A549 (cell line): ENCODE data around the gene DLG2. TPM values are rescaled to one million over a fixed set of nuclear protein-coding genes. Genes with fewer than 3 reads are reported as not detected.

ENCODE experiments used
- ATAC-seq, 2 experiments: fragments of 200-7000 bp in 1 of 2; fragments of >200 bp in 1 of 2; cut with Nextera tagmentation in 1 of 2; cut with Tn5 transposase in 1 of 2; 3 replicates each; pipeline versions ENCODE4 v1.8.0 to v1.9.1; 2018 to 2020; ENCODE audit warnings: mild to moderate bottlenecking in 1 of 2, moderate library complexity in 1 of 2
- CTCF ChIA-PET: fragments of 300-600 bp; sonication (Branson Sonifier 250); formaldehyde crosslinking; extraction: SDS; loops from one replicate; lab custom pipeline; 2021; ENCODE audit warnings: antibody characterized with exemption, inconsistent platforms; lab: Yijun Ruan, JAX
- POLR2A ChIA-PET: fragments of 350-600 bp; formaldehyde crosslinking; extraction: SDS; loops from one replicate; lab custom pipeline; 2021; ENCODE audit warnings: antibody characterized with exemption, inconsistent platforms; lab: Yijun Ruan, JAX
- DNase-seq, 2 experiments: peaks; one replicate each; pipeline versions ENCODE4 v3.0.0 to v3.0.0-alpha.2; 2011 to 2016; ENCODE audit warnings: low read depth in 1 of 2, low spot score in 1 of 2
- FAIRE-seq: peaks from 2 replicates; lab custom pipeline; 2011; peaks lifted over from hg19 to GRCh38; lab: Jason Lieb, UNC
- H3K27ac ChIP-seq, 2 experiments: fragments of >200 bp; sonication (Bioruptor Twin); formaldehyde crosslinking; 3 replicates each; pipeline ENCODE4 v1.5.1; 2016 to 2017
- H3K4me1 ChIP-seq: fragments of >200 bp; sonication (Bioruptor Twin); formaldehyde crosslinking; 3 replicates; pipeline ENCODE4 v1.6.1; 2016
- H3K4me2 ChIP-seq: fragments of >200 bp; sonication (Bioruptor Twin); formaldehyde crosslinking; 3 replicates; pipeline ENCODE4 v1.6.1; 2016
- H3K4me3 ChIP-seq: fragments of >200 bp; sonication (Bioruptor Twin); formaldehyde crosslinking; 3 replicates; pipeline ENCODE4 v1.5.1; 2016
- H3K9me3 ChIP-seq: fragments of >200 bp; sonication (Bioruptor Twin); formaldehyde crosslinking; 3 replicates; pipeline ENCODE4 v1.6.1; 2016
- BCL3 ChIP-seq: fragments of >200 bp; sonication (Bioruptor Twin); formaldehyde crosslinking; IDR thresholded peaks from 3 replicates; pipeline ENCODE4 v1.6.1; 2016
- CBX2 ChIP-seq: fragments of 200-600 bp; sonication (generic); IDR thresholded peaks from 2 replicates; pipeline ENCODE4 v1.6.1; 2016; ENCODE audit warnings: low read depth, mild to moderate bottlenecking, borderline replicate concordance
- CBX8 ChIP-seq: fragments of 200-600 bp; sonication (generic); IDR thresholded peaks from 2 replicates; pipeline ENCODE4 v1.6.1; 2016
- CEBPB ChIP-seq, 2 experiments: fragments of >200 bp in 1 of 2; sonication (Bioruptor Twin) in 1 of 2; formaldehyde crosslinking in 1 of 2; IDR thresholded peaks; 2 replicates each; pipeline ENCODE4 v1.6.1; 2012 to 2016
- CHD4 ChIP-seq: fragments of 200-600 bp; sonication (generic); IDR thresholded peaks from 2 replicates; pipeline ENCODE4 v1.6.1; 2016; ENCODE audit warnings: antibody characterized with exemption, mild to moderate bottlenecking, borderline replicate concordance
- ELK1 ChIP-seq: fragments of 150-350 bp; IDR thresholded peaks from 2 replicates; pipeline ENCODE4 v1.6.1; 2014; ENCODE audit warnings: low read depth, mild to moderate bottlenecking, low read length
- ESRRA ChIP-seq: fragments of 150-350 bp; IDR thresholded peaks from 2 replicates; pipeline ENCODE4 v1.6.1; 2014; ENCODE audit warnings: mild to moderate bottlenecking, low read length, borderline replicate concordance
- GATA3 ChIP-seq: IDR thresholded peaks from 2 replicates; pipeline ENCODE4 v1.6.1; 2012; ENCODE audit warnings: borderline replicate concordance
- HDAC2 ChIP-seq: fragments of 200-600 bp; sonication (generic); IDR thresholded peaks from 2 replicates; pipeline ENCODE4 v1.6.1; 2016
- HEYL ChIP-seq: fragments of 250-450 bp; sonication (Bioruptor Pico); IDR thresholded peaks from 2 replicates; pipeline ENCODE4 v1.8.0; 2021; ENCODE audit warnings: mild to moderate bottlenecking, moderate library complexity
- JUN ChIP-seq, 2 experiments: fragments of >200 bp; sonication (Bioruptor Twin); formaldehyde crosslinking; IDR thresholded peaks; 2 replicates in 1 of 2; 3 replicates in 1 of 2; pipeline ENCODE4 v1.6.1; 2016 to 2017
- JUNB ChIP-seq: fragments of >200 bp; sonication (Bioruptor Twin); formaldehyde crosslinking; IDR thresholded peaks from 2 replicates; pipeline ENCODE4 v1.6.1; 2016
- MAX ChIP-seq: IDR thresholded peaks from 2 replicates; pipeline ENCODE4 v1.6.1; 2012
- MYC ChIP-seq: IDR thresholded peaks from 2 replicates; pipeline ENCODE4 v1.6.1; 2012; ENCODE audit warnings: mild to moderate bottlenecking, inconsistent platforms, low read length, improper control_type of control experiment, borderline replicate concordance
- NFE2L2 ChIP-seq: fragments of 150-350 bp; conservative IDR thresholded peaks from 2 replicates; pipeline ENCODE4 v1.6.1; 2014; ENCODE audit warnings: low read length
- NPAS2 ChIP-seq: fragments of 250-450 bp; sonication (Bioruptor Pico); IDR thresholded peaks from 2 replicates; pipeline ENCODE4 v1.8.0; 2022; ENCODE audit warnings: mild to moderate bottlenecking, moderate library complexity, borderline replicate concordance
- PHF8 ChIP-seq: fragments of 200-600 bp; sonication (generic); IDR thresholded peaks from 2 replicates; pipeline ENCODE4 v1.6.1; 2016; ENCODE audit warnings: low read depth, mild to moderate bottlenecking, antibody characterized with exemption, moderate library complexity, borderline replicate concordance
- RAD21 ChIP-seq, 2 experiments: fragments of >200 bp in 1 of 2; sonication (Bioruptor Twin) in 1 of 2; formaldehyde crosslinking in 1 of 2; IDR thresholded peaks in 1 of 2; conservative IDR thresholded peaks in 1 of 2; 2 replicates in 1 of 2; 3 replicates in 1 of 2; pipeline ENCODE4 v1.6.1; 2012 to 2018; ENCODE audit warnings: inconsistent platforms in 1 of 2
- REST ChIP-seq: fragments of 200-600 bp; sonication (generic); IDR thresholded peaks from 2 replicates; pipeline ENCODE4 v1.6.1; 2016; ENCODE audit warnings: antibody characterized with exemption, mild to moderate bottlenecking, moderate library complexity
- SREBF2 ChIP-seq: fragments of 450-650 bp; IDR thresholded peaks from 2 replicates; pipeline ENCODE4 v1.6.1; 2014; ENCODE audit warnings: mild to moderate bottlenecking, moderate library complexity
- ZC3H11A ChIP-seq: fragments of 450-650 bp; IDR thresholded peaks from 2 replicates; pipeline ENCODE4 v1.6.1; 2014; ENCODE audit warnings: antibody characterized with exemption, mild to moderate bottlenecking
- ZSCAN20 ChIP-seq: fragments of 250-450 bp; sonication (Bioruptor Pico); IDR thresholded peaks from 2 replicates; pipeline ENCODE4 v1.8.0; 2022; ENCODE audit warnings: mild to moderate bottlenecking, moderate library complexity
- WGBS: methylation state at CpG from one replicate; pipeline ENCODE4 v1.1.6; 2017; ENCODE audit errors: missing lambda C conversion rate; 5-methylcytosine and 5-hydroxymethylcytosine counted together
- polyA plus RNA-seq, 4 experiments: library from polyadenylated mRNA; depleted of rRNA in 3 of 4; stranded (reverse); fragments of >200 nt; fragmentation: RNase III in 1 of 4; extraction: RNeasy Plus Mini Kit Qiagen cat#74134 plus additional on column Dnase treatment in 1 of 4; gene quantifications; 2 replicates in 3 of 4; 3 replicates in 1 of 4; pipeline ENCODE4 v1.2.3, GENCODE V29; 2011 to 2017
- TF ChIP-seq, protein P1 (sequence below): fragments of >200 bp; sonication (Bioruptor Twin); formaldehyde crosslinking; IDR thresholded peaks from 2 replicates; pipeline ENCODE4 v1.6.1; 2016
- TF ChIP-seq, protein P2 (sequence below): fragments of 450-650 bp; IDR thresholded peaks from 2 replicates; pipeline ENCODE4 v1.6.1; 2014; ENCODE audit warnings: antibody characterized with exemption

DLG2 gene
- polyA plus RNA-seq, 2 of the 4 experiments (the other 2 are of a cell fraction), result 0.26 to 0.79 TPM

GRCh38 chr11:85540181-85540580, 87.0 kb downstream of the DLG2 start:
- DNase-seq (no peak), ATAC-seq (no peak), FAIRE-seq (no peak)
- Histone ChIP-seq H3K9me3 (no peaks in the 10 kb centered on the region), H3K4me1 (no peaks in the 10 kb centered on the region), H3K27ac (no peak overlapping the region), H3K4me3 (no peak overlapping the region), H3K4me2 (no peak overlapping the region)
- ChIA-PET POLR2A (no interaction called here), CTCF (interaction anchor here (0.7 kb wide), 1 partner anchor 1020 kb away, joined by 3 read pairs; no protein-coding TSS in a partner anchor)
- WGBS, result 26% methylated on average over 5 of the region's 5 CpGs
- TF ChIP-seq RAD21 (conservative IDR thresholded peaks at IDR 0.05 in 1 of 2, IDR thresholded peaks at IDR 0.05 in 1 of 2) (no peak), JUNB (no peak), ZSCAN20 (CRISPR knock-in tag) (no peak)

- CTCF ChIA-PET, result no interaction called here
- Histone ChIP-seq H3K9me3 (peaks cover 3% of the 10 kb centered on the region; the same call in 2 of the 3 replicates), H3K27ac (no peak overlapping the region), H3K4me3 (no peak overlapping the region), H3K4me1 (no peaks in the 10 kb centered on the region), H3K4me2 (no peak overlapping the region)
- POLR2A ChIA-PET, result no interaction called here
- FAIRE-seq (no peak), DNase-seq (no peak), ATAC-seq (no peak)
- no peak for TF ChIP-seq NPAS2 (CRISPR knock-in tag)
- TF ChIP-seq MAX, result no peak
- TF ChIP-seq CBX2, result no peak
- TF ChIP-seq MYC, result no peak
- no peak for TF ChIP-seq PHF8
- TF ChIP-seq ZSCAN20 (CRISPR knock-in tag), result no peak
- TF ChIP-seq CHD4, result no peak
- TF ChIP-seq, protein P1, sequence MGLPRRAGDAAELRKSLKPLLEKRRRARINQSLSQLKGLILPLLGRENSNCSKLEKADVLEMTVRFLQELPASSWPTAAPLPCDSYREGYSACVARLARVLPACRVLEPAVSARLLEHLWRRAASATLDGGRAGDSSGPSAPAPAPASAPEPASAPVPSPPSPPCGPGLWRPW, result no peak
- no peak for TF ChIP-seq BCL3
- no peak for TF ChIP-seq CBX8
- no peak for TF ChIP-seq NFE2L2
- no peak for TF ChIP-seq GATA3
- WGBS, result 89% methylated on average over 3 of the region's 3 CpGs
Observed at GRCh38 chr11:85539740-85540139, 87.4 kb downstream of the DLG2 start.

DNA sequence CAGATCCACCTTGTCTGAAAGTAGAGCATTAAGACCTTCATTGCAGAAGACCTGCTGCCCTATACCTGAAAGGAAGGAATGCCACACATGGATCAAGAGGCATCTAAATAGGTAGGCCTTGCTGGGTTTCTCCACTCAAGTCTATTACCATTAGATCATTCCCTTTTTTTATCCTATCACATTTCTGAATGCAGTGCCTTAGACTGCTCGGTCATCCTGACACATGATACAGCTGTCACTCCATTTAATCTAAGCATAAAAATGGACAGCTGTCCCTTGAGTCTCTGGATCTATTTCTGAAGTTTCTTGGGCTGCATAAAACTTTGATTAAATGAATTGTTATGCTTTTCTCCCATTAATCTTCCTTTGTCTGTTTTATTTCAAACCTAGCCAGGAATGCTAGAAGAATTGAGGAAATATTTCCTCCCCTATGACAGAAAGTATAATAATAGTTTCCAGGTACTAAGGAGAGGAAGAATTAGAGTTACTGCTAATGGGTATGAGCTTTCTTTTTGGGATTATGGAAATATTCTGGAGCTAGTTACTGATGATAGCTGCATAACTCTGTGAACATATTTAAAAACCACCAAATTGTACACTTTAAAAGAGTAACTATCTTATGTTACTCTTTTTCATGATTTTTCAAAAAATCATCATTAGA, 88.0 kb downstream of the DLG2 start:
- Histone ChIP-seq H3K27ac (no peak overlapping the region), H3K4me3 (no peak overlapping the region), H3K4me2 (no peak overlapping the region), H3K9me3 (peaks cover 8% of the 10 kb centered on the region; the same call in 2 of the 3 replicates), H3K4me1 (no peaks in the 10 kb centered on the region)
- no peak for DNase-seq
- WGBS, result 7% methylated on average over 1 of the region's 1 CpG
- CTCF ChIA-PET, result no interaction called here
- FAIRE-seq, result no peak
- POLR2A ChIA-PET, result no interaction called here
- TF ChIP-seq, protein P1, result no peak
- TF ChIP-seq CBX2 (no peak), ZC3H11A (no peak), PHF8 (no peak), CEBPB (IDR thresholded peaks at IDR 0.05) (no peak), ESRRA (no peak), SREBF2 (no peak), HDAC2 (no peak), REST (no peak), JUNB (no peak), RAD21 (conservative IDR thresholded peaks at IDR 0.05 in 1 of 2, IDR thresholded peaks at IDR 0.05 in 1 of 2) (no peak), ELK1 (no peak), HEYL (no peak), JUN (IDR thresholded peaks at IDR 0.05) (no peak), ZSCAN20 (CRISPR knock-in tag) (no peak)
- TF ChIP-seq, protein P2, sequence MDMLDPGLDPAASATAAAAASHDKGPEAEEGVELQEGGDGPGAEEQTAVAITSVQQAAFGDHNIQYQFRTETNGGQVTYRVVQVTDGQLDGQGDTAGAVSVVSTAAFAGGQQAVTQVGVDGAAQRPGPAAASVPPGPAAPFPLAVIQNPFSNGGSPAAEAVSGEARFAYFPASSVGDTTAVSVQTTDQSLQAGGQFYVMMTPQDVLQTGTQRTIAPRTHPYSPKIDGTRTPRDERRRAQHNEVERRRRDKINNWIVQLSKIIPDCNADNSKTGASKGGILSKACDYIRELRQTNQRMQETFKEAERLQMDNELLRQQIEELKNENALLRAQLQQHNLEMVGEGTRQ, result no peak
- no peak for ATAC-seq
